ENCODE measurements around the gene TNF.
A peak's percentile ranks its signal among the peaks of the same experiment; 100 is the strongest.

TNF gene

DNA sequence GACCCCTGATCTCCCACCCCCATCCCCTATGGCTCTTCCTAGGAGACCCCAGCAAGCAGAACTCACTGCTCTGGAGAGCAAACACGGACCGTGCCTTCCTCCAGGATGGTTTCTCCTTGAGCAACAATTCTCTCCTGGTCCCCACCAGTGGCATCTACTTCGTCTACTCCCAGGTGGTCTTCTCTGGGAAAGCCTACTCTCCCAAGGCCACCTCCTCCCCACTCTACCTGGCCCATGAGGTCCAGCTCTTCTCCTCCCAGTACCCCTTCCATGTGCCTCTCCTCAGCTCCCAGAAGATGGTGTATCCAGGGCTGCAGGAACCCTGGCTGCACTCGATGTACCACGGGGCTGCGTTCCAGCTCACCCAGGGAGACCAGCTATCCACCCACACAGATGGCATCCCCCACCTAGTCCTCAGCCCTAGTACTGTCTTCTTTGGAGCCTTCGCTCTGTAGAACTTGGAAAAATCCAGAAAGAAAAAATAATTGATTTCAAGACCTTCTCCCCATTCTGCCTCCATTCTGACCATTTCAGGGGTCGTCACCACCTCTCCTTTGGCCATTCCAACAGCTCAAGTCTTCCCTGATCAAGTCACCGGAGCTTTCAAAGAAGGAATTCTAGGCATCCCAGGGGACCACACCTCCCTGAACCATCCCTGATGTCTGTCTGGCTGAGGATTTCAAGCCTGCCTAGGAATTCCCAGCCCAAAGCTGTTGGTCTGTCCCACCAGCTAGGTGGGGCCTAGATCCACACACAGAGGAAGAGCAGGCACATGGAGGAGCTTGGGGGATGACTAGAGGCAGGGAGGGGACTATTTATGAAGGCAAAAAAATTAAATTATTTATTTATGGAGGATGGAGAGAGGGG is 1.9 kb upstream of the TNF start:
- DNase-seq = no peak

DNA sequence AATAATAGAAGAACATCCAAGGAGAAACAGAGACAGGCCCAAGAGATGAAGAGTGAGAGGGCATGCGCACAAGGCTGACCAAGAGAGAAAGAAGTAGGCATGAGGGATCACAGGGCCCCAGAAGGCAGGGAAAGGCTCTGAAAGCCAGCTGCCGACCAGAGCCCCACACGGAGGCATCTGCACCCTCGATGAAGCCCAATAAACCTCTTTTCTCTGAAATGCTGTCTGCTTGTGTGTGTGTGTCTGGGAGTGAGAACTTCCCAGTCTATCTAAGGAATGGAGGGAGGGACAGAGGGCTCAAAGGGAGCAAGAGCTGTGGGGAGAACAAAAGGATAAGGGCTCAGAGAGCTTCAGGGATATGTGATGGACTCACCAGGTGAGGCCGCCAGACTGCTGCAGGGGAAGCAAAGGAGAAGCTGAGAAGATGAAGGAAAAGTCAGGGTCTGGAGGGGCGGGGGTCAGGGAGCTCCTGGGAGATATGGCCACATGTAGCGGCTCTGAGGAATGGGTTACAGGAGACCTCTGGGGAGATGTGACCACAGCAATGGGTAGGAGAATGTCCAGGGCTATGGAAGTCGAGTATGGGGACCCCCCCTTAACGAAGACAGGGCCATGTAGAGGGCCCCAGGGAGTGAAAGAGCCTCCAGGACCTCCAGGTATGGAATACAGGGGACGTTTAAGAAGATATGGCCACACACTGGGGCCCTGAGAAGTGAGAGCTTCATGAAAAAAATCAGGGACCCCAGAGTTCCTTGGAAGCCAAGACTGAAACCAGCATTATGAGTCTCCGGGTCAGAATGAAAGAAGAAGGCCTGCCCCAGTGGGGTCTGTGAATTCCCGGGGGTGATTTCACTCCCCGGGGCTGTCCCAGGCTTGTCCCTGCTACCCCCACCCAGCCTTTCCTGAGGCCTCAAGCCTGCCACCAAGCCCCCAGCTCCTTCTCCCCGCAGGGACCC is 981 bp upstream of the TNF start:
- no peak for DNase-seq

DNA sequence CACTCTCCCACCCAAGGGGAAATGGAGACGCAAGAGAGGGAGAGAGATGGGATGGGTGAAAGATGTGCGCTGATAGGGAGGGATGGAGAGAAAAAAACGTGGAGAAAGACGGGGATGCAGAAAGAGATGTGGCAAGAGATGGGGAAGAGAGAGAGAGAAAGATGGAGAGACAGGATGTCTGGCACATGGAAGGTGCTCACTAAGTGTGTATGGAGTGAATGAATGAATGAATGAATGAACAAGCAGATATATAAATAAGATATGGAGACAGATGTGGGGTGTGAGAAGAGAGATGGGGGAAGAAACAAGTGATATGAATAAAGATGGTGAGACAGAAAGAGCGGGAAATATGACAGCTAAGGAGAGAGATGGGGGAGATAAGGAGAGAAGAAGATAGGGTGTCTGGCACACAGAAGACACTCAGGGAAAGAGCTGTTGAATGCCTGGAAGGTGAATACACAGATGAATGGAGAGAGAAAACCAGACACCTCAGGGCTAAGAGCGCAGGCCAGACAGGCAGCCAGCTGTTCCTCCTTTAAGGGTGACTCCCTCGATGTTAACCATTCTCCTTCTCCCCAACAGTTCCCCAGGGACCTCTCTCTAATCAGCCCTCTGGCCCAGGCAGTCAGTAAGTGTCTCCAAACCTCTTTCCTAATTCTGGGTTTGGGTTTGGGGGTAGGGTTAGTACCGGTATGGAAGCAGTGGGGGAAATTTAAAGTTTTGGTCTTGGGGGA is 754 bp downstream of the TNF start:
- DNase-seq = no peak

GRCh38 chr6:31576897-31577578 is 1.7 kb downstream of the TNF start:
- no peak for DNase-seq

- no peak for DNase-seq
Measured at GRCh38 chr6:31577579-31577966, 2.2 kb downstream of the TNF start.

DNA sequence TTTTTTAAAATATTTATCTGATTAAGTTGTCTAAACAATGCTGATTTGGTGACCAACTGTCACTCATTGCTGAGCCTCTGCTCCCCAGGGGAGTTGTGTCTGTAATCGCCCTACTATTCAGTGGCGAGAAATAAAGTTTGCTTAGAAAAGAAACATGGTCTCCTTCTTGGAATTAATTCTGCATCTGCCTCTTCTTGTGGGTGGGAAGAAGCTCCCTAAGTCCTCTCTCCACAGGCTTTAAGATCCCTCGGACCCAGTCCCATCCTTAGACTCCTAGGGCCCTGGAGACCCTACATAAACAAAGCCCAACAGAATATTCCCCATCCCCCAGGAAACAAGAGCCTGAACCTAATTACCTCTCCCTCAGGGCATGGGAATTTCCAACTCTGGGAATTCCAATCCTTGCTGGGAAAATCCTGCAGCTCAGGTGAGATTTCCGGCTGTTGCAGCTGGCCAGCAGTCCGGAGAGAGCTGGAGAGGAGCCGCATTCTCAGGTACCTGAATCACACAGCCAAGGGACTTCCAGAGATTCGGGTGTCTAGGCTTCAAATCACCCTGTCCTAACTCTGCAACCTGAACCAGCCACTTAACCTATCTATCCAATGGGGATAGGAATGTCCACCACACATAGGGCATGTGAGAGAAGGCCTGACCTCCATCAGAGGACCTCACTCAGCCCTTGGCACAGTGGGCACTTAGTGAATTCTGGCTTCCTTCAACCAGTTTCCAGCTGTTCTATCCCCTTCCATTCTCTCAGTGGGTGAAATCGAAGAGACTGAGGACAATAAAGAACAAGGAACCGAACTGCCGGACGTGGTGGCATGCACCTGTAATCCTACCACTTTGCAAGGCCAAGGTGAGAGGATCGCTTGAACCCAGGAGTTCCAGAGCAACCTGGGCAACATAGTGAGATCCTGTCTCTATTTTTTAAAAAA is 3.1 kb downstream of the TNF start:
- DNase-seq = no peak

DNA sequence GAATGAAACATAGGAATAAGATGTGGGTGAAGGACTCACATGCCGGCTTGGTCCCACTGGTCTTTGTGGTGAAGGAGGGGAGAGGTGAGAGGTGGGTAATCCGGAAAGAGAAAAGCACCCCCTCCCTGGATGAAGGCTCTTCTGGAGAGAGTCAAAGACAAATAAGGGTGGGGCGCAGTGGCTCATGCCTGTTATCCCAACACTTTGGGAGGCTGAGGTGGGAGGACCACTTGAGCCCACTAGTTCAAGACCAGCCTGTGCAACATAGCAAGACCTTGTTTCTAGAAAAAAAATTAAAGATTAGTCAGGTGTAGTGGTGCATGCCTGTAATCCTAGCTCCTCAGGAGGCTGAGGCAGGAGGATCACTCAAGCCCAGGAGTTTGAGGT is 3.7 kb downstream of the TNF start:
- DNase-seq = no peak

DNA sequence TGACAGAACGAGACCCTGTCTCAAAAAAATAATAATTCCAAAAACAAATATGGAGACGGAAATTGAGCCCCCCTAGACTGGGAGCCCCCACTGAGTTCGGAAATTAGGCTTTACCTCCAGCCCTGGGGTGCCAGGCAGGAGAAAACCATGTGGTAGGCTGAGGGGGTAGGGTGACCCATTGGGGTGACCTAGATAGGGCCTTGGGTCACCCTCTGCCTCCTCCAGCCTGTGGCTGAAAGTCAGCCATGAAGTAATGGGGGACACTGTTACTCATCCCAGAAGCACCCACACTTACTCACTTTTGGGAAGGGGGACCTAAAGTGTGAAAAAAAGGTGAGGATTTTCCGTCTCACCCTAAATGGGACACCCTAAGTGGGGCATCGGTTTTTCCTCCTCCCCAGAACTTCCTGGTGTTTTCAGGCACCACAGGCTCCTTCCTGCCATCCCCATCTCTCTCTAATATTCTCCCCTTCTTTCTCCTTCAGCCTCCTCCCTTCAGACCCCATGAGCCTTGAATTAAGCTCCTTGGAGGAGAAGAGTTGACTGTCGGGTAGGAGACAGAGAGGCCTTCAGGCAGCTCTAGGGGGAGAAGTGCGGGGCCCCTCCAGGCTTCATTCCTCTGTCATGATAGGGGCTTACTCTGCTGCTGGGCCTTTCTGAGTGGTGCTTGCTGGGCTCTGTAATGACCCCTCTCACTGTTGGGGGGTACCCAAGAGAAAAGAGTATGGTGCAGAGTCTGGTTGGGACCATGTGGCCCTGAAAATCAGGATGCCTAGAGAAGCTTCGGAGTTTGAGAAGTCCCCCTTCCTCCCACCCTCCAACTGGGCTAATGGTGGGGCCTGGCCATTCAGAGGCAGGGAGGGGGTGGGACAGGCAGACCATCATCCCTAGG is 4.4 kb downstream of the TNF start:
- no peak for DNase-seq

DNA sequence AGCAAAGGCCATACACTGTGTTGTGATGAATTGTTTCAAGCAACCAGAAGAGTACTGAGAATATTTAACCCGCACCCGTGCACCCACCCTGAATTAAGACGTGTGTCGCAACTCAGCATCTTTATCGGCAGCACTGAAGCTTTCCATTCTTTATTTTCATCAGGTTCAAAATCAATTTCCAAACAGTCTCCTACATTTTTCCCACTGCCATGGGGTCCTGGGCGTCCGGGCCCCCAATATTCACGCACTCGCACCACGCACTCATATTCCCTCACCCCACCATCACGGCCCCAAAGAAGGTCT is 5.0 kb downstream of the TNF start:
- no peak for DNase-seq

GRCh38 chr6:31580807-31581433 is 5.6 kb downstream of the TNF start:
- peak; percentile 47 to 90 for DNase-seq

DNA sequence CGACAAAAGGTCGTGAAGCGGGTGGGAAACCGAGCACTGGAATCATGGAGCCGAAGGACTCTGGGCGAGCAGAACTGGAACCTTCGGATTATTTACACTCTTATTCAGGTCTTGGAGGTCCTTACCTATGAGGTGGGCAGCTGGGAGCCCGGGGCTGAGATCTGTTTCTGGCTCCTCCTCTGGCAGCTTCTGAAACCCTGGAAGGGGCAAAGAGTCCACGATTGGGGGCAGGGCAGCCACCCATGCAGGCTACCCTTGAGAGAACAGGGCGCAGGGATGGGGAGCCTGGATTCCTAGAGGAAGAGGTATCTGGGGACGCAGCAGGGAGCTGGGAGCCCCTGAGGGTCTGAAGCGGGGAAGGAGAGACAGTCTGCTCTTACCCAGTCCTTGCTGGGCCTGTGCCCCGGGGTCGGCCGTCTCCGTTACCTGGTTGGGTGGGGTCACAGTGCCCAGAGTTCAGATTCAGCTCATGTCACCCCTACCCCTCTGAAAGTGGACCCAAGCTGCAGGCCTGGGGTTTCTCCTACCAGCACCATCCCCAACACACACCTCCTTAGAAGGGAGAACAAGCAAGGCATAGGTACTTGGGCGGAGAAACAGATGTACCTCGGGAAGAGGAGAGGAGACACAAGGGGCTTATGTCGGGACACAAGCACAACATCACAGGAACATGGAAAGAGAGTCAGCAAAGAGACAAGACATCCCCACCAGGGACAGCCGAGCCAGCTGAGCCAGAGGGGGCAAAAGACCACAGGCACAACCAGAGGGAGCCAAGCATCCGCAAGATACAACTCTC is 6.3 kb downstream of the TNF start:
- DNase-seq = no peak

GRCh38 chr6:31582230-31582643 is 6.9 kb downstream of the TNF start, which contains the start of gene LTB:
Gene LTB (minus strand): TSS chr6:31582424. CDS start chr6:31582417, 7 bp downstream.
- no peak for DNase-seq

- DNase-seq = no peak
Measured at GRCh38 chr6:31585491-31585890, 10.1 kb downstream of the TNF start.

- no peak for DNase-seq
Measured at GRCh38 chr6:31586008-31586407, 10.6 kb downstream of the TNF start, which contains the start of gene LST1. Gene LST1 (plus strand): TSS chr6:31586277. CDS start chr6:31587300, 1,023 bp downstream.

DNA sequence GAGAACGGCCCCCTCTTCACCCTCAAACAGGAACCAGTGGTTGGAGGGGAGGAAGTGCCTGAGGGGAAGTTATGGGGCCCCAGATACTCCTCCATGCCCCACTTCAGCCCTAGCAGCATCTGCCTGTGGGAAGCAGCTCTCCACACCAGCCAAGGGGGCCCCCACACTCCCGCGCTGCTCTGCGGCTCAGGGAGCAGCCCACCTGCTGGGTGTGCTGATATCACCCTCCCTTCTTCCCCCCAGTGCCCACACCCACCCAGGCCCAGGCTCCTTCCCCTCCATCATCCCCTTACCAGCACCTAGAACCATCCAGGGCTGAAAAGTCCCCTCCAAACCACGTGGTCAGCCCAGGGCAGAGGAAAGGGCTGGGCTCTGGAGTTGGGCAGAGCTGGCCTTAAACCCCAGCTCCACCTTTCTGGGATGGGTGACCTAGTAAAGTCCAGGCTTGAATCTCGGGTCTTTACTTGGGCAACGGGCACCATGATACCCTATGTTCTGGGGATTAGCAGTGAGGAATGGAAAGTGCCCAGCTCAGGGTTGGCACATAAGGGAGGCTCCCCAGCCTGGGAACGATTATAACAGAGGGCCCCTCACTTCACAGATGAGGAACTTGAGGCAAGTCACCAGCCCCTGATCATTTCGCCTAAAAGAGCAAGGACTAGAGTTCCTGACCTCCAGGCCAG is 11.4 kb downstream of the TNF start:
- DNase-seq = no peak

DNA sequence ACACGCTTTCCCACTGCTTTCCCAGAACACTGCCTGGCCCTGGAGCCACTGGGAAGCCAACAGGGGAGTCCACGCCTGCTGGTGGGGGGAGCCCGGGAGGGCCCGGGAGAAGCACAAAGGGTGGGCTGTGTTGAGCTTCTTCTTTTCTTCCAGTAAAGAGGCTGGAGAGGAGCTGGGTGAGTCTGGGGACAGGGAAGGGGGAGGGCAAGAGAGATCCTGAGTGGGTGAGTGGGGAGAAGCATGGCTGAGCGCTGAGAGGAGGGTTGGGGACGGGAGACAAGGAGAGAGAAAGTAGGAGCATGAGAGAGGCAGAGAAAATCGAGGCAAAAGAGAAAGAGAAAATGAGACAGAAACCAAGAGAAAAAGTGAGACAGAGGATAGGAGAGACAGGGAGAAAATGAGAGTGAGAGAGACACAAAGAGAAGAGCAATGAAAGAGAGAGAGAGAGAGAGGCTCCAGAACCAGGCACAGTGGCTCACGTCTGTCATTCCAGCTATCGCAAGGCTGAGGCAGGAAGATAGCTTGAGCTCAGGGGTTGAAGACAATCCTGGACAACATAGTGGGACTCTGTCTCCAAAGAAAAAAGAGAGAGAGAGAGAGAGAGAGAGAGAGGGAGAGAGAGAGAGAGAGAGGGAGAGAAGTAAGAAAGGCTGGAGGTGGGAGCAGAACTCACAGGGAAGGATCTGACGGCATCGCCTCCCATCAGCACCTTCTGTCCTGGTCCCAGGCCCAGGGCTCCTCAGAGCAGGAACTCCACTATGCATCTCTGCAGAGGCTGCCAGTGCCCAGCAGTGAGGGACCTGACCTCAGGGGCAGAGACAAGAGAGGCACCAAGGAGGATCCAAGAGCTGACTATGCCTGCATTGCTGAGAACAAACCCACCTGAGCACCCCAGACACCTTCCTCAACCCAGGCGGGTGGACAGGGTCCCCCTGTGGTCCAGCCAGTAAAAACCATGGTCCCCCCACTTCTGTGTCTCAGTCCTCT is 12.7 kb downstream of the TNF start:
- DNase-seq = no peak
